ENCODE data around the gene CSH2. TPM values are rescaled to one million over a fixed set of nuclear protein-coding genes. Genes with fewer than 3 reads are reported as not detected.
A peak's percentile ranks its signal among the peaks of the same experiment; 100 is the strongest.

The CSH2 gene
- total and polyA plus RNA-seq, 2 of the 13 experiments (the other 11 are each of a cell fraction or from before 2014, with no cell fraction given) = not detected

- no peak for TF ChIP-seq TBP (CRISPR knock-in tag; IDR thresholded peaks at IDR 0.05)
- no peak for TF ChIP-seq ZNF605 (CRISPR knock-in tag; IDR thresholded peaks at IDR 0.05)
- no peak for TF ChIP-seq ZNF20 (CRISPR knock-in tag; IDR thresholded peaks at IDR 0.05)
- no peak for TF ChIP-seq ZNF674 (CRISPR knock-in tag; IDR thresholded peaks at IDR 0.05; ENCODE audit: low read depth)
- TF ChIP-seq MTA1 (CRISPR knock-in tag; IDR thresholded peaks at IDR 0.05; ENCODE audit: borderline replicate concordance) = no peak
- TF ChIP-seq BCL3 (CRISPR knock-in tag; IDR thresholded peaks at IDR 0.05) = no peak
- no peak for TF ChIP-seq KAT8 (CRISPR knock-in tag; IDR thresholded peaks at IDR 0.05)
- TF ChIP-seq ASH2L (IDR thresholded peaks at IDR 0.05; ENCODE audit: insufficient read length, low read depth, low read length) = no peak
- TF ChIP-seq ZNF768 (CRISPR knock-in tag; IDR thresholded peaks at IDR 0.05) = no peak
- no peak for TF ChIP-seq CBFB (CRISPR knock-in tag; IDR thresholded peaks at IDR 0.05)
- no peak for TF ChIP-seq ZFP36L1 (CRISPR knock-in tag; IDR thresholded peaks at IDR 0.05)
- TF ChIP-seq SMAD3 (CRISPR knock-in tag; IDR thresholded peaks at IDR 0.05) = no peak
- TF ChIP-seq GLMP (CRISPR knock-in tag; IDR thresholded peaks at IDR 0.05; ENCODE audit: borderline replicate concordance) = no peak
- TF ChIP-seq ZSCAN9 (CRISPR knock-in tag; IDR thresholded peaks at IDR 0.05; ENCODE audit: borderline replicate concordance) = 0 out of 2 replicates have a peak, but pooled peaks have one; percentile 21
- TF ChIP-seq FIP1L1 (IDR thresholded peaks at IDR 0.05; ENCODE audit: borderline replicate concordance, insufficient read depth, low read depth, low read length) = no peak
- TF ChIP-seq ATRX (CRISPR knock-in tag; IDR thresholded peaks at IDR 0.05; ENCODE audit: borderline replicate concordance) = no peak
- no peak for TF ChIP-seq GABPA (IDR thresholded peaks at IDR 0.05; ENCODE audit: low read depth, low read length)
- TF ChIP-seq GABPA (CRISPR knock-in tag; IDR thresholded peaks at IDR 0.05; ENCODE audit: low read depth) = no peak
- 0 out of 2 replicates have a peak, but pooled peaks have one; percentile 32 for TF ChIP-seq ZNF501 (CRISPR knock-in tag; IDR thresholded peaks at IDR 0.05)
- TF ChIP-seq SAP130 (CRISPR knock-in tag; IDR thresholded peaks at IDR 0.05; ENCODE audit: low read depth) = no peak
- peak; percentile 14 for TF ChIP-seq TEAD3 (CRISPR knock-in tag; optimal IDR thresholded peaks at IDR 0.05; ENCODE audit: borderline replicate concordance)
- no peak for TF ChIP-seq ZNF777 (CRISPR knock-in tag; IDR thresholded peaks at IDR 0.05)
- TF ChIP-seq ZBTB44 (CRISPR knock-in tag; IDR thresholded peaks at IDR 0.05) = 0 out of 2 replicates have a peak, but pooled peaks have one; percentile 36
- no peak for TF ChIP-seq NR2F6 (IDR thresholded peaks at IDR 0.05)
- peak; percentile 25; the same call in 1 of the 2 replicates for TF ChIP-seq NR2F6 (CRISPR knock-in tag; IDR thresholded peaks at IDR 0.05)
- TF ChIP-seq ZNF598 (CRISPR knock-in tag; IDR thresholded peaks at IDR 0.05; ENCODE audit: borderline replicate concordance) = no peak
- no peak for TF ChIP-seq PAF1 (CRISPR knock-in tag; IDR thresholded peaks at IDR 0.05)
- TF ChIP-seq ZNF260 (CRISPR knock-in tag; IDR thresholded peaks at IDR 0.05; ENCODE audit: borderline replicate concordance, low read depth) = no peak
- TF ChIP-seq CTCF (CRISPR knock-in tag; IDR thresholded peaks at IDR 0.05) = peak; percentile 94
These were observed 45.8 kb upstream of the CSH2 start (continued) for GRCh38 chr17:63919311-63919723.
